Lung microvascular endothelial cell (primary cell): ENCODE measurements around the gene GRIK5. TPM values are rescaled to one million over a fixed set of nuclear protein-coding genes. Genes with fewer than 3 reads are reported as not detected.
"Not testable (repeated sequence)": the region's sequence is repeated elsewhere in the genome, so short reads cannot be mapped to it uniquely, and the experiment has no call there.

Source experiments
- DNase-seq, 2 donors: peaks; one replicate each; pipeline versions ENCODE4 v3.0.0 to v3.0.0-alpha.2; 2010; ENCODE audit warnings: low read depth in 2 of 2
- total RNA-seq: library from RNA; depleted of rRNA; stranded (reverse); fragments of >200 nt; gene quantifications from 2 replicates; pipeline ENCODE4 v1.2.1, GENCODE V29; 2014

Gene GRIK5
- total RNA-seq, 1 donor from 2014 or later = not detected

GRCh38 chr19:42023121-42023942 is 46.7 kb downstream of the GRIK5 start:
- DNase-seq = peak; percentile 27 to 29

GRCh38 chr19:42022616-42023015 is 47.4 kb downstream of the GRIK5 start:
- DNase-seq = no peak

- no peak for DNase-seq
Observed at GRCh38 chr19:42021185-42021584, 48.8 kb downstream of the GRIK5 start.

DNA sequence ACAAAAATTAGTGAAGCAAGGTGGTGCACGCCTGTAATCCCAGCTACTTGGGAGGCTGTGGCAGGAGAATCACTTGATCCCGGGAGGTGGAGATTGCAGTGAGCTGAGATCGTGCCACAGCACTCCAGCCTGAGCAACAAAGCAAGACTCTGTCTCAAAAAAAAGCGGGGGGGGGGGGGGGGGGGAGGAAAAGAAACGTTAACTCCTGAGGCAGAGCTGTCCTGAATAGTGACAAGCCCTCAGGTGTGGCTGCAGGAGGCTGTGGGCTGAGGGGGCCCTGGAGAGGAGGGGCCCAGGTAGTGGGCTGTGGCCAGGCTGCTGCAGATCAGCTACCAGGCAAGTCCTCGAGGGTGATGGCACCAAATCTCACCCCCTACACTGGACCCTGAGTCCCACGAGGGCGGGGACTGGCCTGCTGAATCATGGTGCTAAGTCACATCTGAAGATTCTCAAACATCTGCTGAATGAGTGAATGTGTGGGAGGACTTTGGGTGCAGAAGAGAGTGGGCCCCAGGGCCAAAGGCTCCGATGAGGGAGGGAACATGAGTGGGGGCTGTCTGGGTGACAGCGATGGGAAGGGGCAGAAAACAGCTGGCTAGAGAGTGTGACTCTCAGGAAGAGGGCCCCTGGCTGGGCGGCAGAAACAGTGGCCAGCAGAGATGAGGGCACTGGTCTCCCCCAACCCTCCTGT is 51.4 kb downstream of the GRIK5 start:
- no peak for DNase-seq

DNA sequence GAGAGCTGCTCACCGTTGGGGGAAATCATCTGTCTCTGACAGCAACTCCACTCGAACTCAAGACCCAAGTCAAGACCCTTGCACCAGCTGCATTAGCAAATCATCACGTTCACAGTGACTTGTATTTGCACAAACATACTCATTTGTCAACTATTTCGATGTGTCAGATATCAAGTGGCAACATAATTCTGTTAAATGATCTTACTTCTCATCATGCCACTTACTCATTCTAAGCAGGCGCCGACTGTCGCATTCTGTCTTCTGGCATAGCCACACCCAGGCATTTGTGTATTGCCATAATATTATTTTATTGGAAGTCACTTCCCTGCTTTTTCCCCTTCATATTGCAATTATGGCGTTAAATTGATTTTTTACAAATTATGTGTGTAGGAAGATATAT is 53.0 kb downstream of the GRIK5 start:
- DNase-seq = no peak

DNA sequence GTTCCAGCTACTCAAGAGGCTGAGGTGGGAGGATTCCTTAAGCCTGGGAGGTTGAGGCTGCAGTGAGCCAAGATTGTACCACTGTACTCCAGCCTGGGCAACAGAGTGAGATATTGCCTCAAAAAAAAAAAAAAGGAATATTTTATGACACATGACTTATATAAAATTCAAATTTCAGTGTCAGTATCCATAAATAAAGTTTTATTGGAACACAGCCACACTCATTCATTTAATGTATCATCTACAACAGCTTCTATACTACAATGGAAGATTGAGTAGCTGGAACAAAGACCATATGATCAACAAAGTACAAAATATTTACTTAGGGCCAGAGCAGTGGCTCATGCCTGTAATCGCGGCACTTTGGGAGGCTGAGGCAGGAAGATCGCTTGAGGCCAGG is 57.3 kb downstream of the GRIK5 start:
- not testable (repeated sequence) for DNase-seq

DNA sequence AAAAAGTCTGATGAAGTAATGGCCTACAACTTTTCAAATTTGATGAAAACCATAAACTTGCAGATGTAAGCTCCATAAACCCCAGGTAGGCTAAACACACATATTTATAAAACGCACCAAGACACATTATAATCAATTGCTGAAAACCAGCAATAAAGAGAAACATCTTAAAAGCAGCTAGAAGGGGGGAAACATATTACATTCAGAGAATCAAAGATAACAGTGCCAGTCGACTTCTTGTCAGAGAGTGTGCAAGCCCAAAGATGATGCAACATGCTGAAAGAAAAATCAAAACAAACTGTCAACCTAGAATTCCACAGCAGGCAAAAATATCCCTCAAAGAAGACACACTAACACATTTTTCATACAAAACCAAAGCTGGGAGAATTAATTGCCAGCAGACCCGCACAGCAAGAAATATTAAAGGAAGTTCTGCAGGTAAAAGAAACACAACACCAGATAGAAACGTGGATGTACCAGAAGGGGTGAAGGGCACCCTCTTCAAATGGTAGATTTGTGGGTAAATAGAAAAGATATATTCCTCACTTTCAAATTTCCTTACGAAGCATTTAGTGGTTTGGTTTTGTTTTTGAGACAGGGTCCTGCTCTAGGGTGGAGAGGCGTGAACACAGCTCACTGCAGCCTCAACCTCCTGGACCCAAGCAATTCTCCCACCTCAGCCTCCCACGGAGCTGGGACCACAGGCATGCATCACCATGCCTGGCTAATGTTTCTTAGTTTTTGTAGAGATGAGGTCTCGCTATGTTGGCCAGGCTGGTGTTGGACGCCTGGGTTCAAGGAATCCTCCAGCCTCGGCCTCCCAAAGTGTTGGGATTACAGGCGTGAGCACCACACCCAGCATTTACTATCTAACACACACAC is 59.5 kb downstream of the GRIK5 start:
- DNase-seq = no peak

DNA sequence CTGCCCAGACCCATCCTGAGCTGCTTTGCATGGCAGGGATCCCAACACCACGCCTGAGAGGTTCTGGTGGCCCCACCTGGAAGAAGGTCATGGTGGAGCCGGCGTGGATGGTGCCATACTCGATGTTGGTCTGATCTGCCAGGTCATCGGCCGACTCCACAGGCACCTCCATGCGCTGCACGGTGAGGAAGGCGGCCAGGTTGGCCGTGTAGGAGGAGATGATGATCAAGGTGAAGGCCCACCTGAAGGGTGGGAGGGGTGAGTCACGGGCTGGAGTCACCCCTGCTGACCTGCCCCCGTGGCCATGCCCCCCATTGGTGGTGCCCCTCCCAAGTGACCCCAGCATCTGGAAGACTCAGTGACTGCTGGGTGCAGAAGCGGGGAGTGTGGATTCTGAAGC is 63.4 kb downstream of the GRIK5 start:
- DNase-seq = no peak

- no peak for DNase-seq
Observed at GRCh38 chr19:42005504-42005903, 64.5 kb downstream of the GRIK5 start.

DNA sequence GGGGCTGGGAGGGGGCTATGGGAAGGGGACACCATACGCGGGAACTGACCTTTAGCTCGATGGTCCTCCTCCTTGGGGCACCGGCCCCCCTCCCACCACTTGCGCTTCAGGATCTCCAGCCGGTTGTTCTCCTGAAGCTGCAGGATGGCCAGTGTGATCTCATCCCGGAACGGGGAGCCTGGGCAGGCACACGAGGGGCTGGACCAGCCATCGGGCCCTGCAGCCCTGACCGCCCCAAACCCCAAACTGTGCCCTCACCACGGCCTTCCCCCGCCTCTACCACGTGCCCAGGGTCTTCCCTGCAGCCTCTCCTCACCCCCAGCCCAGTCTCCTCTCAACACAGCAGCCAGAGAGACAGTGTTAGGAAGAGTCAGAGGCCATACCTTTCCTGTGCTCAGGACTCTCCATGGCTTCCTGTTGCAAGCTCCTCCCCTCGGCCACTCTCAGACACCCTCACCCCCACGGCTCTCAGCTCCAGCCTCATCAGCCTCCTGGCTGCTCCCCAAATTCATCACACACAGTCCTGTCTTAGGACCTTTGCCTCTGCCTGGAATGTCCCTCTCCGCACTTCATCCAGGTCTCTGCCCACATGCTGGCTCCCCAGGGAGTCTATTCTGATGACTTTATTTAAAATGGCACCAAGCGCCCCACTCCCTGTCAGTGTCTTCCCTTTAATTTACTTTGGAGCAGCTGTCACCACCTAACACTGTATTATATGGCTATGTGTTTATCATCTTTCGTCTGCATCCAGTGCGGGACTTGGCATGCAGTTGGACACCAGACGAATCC is 66.3 kb downstream of the GRIK5 start:
- DNase-seq = no peak

DNA sequence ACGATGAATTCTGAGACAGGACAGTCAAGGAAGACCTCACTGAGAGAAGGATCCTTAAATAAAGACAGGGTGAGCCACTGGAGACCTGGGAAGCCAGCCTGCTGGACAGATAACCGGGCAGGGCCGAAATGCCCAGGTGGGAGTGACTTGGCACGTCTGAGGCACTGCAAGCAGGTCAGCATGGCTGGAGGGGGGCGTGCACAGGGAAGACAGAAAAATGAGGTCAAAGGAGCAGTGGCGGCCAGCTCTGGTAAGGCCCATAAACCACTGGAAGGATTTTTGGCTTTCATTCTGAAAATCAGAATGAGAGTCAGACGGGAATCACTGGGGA is 70.2 kb downstream of the GRIK5 start:
- no peak for DNase-seq

DNA sequence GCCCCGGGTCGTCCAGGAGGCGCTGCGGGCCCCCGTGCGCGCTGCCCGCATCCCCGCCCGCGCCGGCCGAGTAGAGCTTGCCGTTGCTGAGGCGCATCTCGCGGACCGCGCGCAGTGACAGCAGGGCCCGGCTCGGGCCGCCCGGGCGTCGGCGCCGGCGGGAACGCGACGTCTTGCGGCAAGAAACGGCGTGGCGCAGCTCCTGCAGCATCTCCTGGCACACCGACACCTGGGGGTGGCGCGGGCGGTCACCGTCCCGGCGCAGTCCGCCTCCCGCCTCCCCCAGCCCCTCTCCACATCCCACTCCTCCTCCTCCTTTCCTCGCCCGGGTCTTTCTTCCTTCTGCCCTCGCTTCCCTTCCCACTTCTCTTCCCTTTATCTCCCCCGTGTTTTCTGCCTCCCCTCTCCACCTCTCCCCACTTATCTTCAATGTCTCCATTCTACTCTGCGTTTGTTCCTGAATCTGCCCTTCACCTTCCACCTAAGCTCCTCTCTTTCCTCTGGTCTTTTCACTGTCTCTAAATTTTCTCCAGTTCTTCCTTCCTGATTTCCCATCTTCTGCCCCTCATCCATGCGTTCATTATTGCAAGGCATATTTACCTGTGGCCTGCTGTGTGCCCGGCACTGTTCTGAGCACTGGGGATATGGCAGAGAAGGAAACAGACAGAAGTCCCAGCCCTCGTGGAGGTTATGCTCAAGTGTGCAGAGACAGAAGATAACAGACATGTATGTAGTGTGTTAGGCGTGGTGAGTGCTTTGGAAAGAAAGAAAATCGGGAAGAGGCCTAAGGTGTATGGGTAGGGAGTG is 70.7 kb downstream of the GRIK5 start:
- DNase-seq = no peak

- DNase-seq = peak; percentile 42 to 47
Observed at GRCh38 chr19:41998246-41999020, 71.6 kb downstream of the GRIK5 start.

- no peak for DNase-seq
Observed at GRCh38 chr19:41997851-41998229, 72.2 kb downstream of the GRIK5 start.

DNA sequence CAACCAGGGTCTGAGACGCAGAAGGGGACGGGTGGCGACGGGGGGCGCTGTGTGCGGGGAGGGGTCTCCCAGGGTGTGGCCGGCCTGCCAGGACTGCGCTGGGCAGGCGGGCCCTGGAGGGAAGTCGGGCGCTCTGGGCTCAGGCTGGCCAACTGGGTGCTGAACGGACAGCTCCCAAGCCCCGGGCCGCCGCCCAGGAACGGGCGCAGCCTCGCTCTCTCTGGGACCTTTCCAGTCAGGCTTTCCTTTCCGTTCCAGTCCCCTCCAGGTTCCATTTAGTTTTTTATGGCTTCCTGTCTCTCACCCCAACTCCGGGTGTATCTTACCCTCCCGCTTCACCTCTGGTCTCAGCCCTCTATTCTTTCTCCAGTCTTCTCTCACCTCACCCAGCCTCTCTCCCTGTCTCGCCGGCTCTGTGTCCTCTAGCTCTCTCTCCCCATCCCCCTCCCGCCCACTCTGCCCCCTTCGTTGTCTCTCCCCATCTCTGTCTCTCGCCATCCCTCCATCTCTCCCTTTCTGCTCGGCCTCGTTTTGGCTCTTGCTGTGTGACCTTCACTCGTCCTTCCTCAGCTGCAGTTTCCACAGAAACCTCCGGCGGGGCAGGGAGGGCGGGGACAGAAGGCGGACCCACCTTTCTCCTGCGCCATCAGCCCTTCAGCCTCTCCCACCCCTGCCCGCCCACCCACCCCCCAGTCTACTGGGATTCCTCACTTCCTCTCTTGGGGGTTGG is 72.7 kb downstream of the GRIK5 start:
- DNase-seq = peak; percentile 38 to 41

DNA sequence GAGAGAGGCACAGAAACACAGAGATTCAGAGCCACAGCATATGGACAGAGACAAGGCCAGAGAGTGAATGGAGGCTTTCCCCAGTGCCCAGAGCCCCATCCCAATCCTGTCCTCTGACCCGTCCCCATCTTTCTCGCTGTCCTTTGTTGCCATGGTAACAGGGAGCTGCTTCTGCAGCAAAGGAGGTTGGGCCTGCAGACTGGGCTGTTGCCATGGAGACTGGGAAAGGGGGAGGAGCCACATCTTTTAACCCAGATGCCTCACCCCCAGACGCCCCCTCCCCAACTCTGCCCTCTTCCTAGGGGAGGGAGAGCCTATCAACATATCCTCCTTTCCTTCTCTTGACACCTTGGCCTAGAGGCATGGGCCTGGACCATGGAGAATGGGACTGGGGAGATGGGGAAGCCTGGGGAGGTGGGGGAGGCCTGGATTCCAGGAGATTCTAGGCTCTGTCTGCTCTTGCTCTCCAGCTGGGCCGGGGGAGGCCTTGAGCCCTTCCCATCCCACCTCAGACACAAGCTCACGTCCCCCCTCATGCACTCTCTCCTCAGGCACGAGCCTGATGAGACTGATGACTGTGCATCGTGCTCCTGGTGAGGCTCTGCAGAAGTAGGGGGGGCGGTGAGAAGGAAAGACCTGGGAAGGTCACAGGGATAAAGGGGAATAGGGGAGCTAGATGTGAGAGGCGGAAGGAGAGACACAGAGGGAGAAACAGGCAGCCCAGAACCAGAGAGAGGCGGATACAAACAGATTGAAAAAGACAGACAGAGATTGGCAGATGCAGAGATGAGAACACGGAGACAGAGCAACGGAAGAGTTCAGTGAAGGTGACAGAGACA is 73.8 kb downstream of the GRIK5 start:
- DNase-seq = no peak

DNA sequence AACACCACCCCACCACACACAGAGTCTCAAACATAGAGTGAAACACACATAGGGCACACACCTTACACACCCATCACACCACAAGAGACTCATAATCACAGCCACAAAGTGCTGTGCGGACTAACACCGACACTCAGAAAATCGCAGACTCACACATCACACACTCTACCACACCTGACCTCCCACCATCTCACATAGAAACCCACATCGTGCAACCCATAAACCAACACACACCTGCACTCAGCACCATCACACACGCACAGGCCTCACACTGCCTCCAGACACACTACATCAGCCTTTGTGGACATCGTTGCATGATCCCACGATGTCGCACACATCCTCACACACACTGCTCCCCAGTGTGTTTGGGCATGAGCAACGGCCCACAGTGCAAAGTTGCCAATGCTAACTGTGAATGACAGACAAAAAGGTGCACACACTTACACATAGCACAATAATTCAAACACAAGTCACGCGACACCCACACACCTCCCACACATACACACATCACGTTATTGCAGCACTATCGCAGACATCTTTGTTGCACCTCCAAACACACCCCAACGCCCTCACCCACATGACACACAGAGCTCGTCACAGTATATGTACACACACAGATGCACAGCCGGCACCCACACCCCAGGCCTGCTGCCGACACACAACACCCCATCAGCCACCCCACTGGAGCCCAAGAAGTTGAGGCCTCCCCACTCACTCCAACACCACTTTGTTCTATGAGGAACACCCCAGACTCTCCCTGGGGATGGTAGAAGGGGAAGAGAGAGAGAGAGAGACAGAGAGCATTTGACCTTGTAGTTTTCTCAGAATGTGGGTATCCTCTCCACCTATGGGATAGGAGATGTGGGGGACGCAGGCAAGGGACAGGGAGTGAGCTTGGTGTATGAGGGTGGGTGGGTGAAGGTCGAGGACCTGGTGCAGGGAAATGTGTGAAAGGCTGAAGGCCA is 74.7 kb downstream of the GRIK5 start:
- no peak for DNase-seq
